Gastroesophageal sphincter (tissue), 4 donors: ENCODE data around the gene TRRAP. TPM values are rescaled to one million over a fixed set of nuclear protein-coding genes. Genes with fewer than 3 reads are reported as not detected.

ENCODE experiments used
- ATAC-seq: fragments of 150-250 bp; one replicate; pipeline ENCODE4 v1.9.1; 2016; ENCODE audit warnings: mild to moderate bottlenecking, moderate library complexity
- H3K27ac ChIP-seq, 4 donors: fragments of 200-600 bp; sonication (generic) in 3 of 4; 1 replicate in 3 of 4; 2 replicates in 1 of 4; pipeline ENCODE4 v1.5.1; 2016 to 2019
- H3K27me3 ChIP-seq: fragments of 200-600 bp; sonication (generic); one replicate; pipeline ENCODE4 v1.5.1; 2019
- H3K36me3 ChIP-seq, 2 donors: fragments of 200-600 bp; sonication (generic); one replicate each; pipeline ENCODE4 v1.5.1; 2019; ENCODE audit warnings: control low read depth in 1 of 2
- H3K4me1 ChIP-seq, 3 donors: fragments of 200-600 bp; sonication (generic); 1 replicate in 2 of 3; 2 replicates in 1 of 3; pipeline ENCODE4 v1.5.1; 2016 to 2019; ENCODE audit warnings: control low read depth in 2 of 3
- H3K4me3 ChIP-seq, 2 donors: fragments of 200-600 bp; sonication (generic); one replicate each; pipeline ENCODE4 v1.5.1; 2019; ENCODE audit warnings: mild to moderate bottlenecking in 1 of 2, moderate library complexity in 1 of 2
- H3K9me3 ChIP-seq, 3 donors: fragments of 200-600 bp; sonication (generic); one replicate each; pipeline ENCODE4 v1.5.1; 2017 to 2019; ENCODE audit warnings: control low read depth in 2 of 3
- CTCF ChIP-seq, 4 experiments: fragments of 200-600 bp in 2 of 4; fragments of 450-650 bp in 2 of 4; sonication (generic) in 1 of 4; IDR thresholded peaks; one replicate each; pipeline ENCODE4 v1.5.1; 2017 to 2019; ENCODE audit warnings: antibody characterized with exemption in 4 of 4, mild to moderate bottlenecking in 2 of 4, moderate library complexity in 2 of 4
- EP300 ChIP-seq: sonication (generic); formaldehyde crosslinking; IDR thresholded peaks from one replicate; pipeline ENCODE4 v1.6.1; 2017; ENCODE audit warnings: antibody characterized with exemption, mild to moderate bottlenecking
- POLR2A ChIP-seq, 2 donors: fragments of 450-650 bp; IDR thresholded peaks; one replicate each; pipeline ENCODE4 v1.6.1; 2017; ENCODE audit warnings: antibody characterized with exemption in 2 of 2, mild to moderate bottlenecking in 2 of 2, moderate library complexity in 1 of 2
- POLR2AphosphoS5 ChIP-seq: sonication (generic); formaldehyde crosslinking; IDR thresholded peaks from one replicate; pipeline ENCODE4 v1.6.1; 2017; ENCODE audit warnings: antibody characterized with exemption
- WGBS, 2 donors: methylation state at CpG; one replicate each; pipeline ENCODE4 v1.1.5; 2018; ENCODE audit warnings: low coverage in 1 of 2; 5-methylcytosine and 5-hydroxymethylcytosine counted together
- total RNA-seq, 4 donors: library from RNA; depleted of rRNA; stranded (reverse); fragments of >200 nt; gene quantifications; one replicate each; pipeline ENCODE4 v1.1.0, GENCODE V29; 2016

The TRRAP gene
- total RNA-seq, 4 donors from 2014 or later, result 19.1 to 34.8 (median 28.4) TPM

- WGBS, 2 donors, result 91 to 95% methylated on average over 5 to 7 of the region's 11 CpGs
- Histone ChIP-seq H3K4me1 (no peaks in the 10 kb centered on the region), H3K27ac (no peak overlapping the region), H3K9me3 (no peaks in the 10 kb centered on the region), H3K4me3 (no peak overlapping the region), H3K27me3 (no peaks in the 10 kb centered on the region), H3K36me3 (peaks cover 0 to 100% of the 10 kb centered on the region in 2 donors)
- no peak for ATAC-seq
- TF ChIP-seq CTCF (IDR thresholded peaks at IDR 0.05) (no peak), EP300 (no peak), POLR2A (IDR thresholded peaks at IDR 0.05) (no peak), POLR2AphosphoS5 (no peak)
These were observed 79.4 kb downstream of the TRRAP start for GRCh38 chr7:98957766-98958165.

- WGBS, 2 donors, result 82 to 100% methylated on average over 1 to 5 of the region's 9 CpGs
- TF ChIP-seq POLR2AphosphoS5 (no peak), POLR2A (IDR thresholded peaks at IDR 0.05) (no peak), EP300 (no peak), CTCF (IDR thresholded peaks at IDR 0.05) (no peak)
- H3K4me1 ChIP-seq, result no peaks in the 10 kb centered on the region
- no peaks in the 10 kb centered on the region for H3K9me3 ChIP-seq
- peaks cover 0 to 100% of the 10 kb centered on the region in 2 donors for H3K36me3 ChIP-seq
- H3K4me3 ChIP-seq, result no peak overlapping the region
- no peaks in the 10 kb centered on the region for H3K27me3 ChIP-seq
- no peak overlapping the region for H3K27ac ChIP-seq
- no peak for ATAC-seq
These were observed 80.6 kb downstream of the TRRAP start for GRCh38 chr7:98958968-98959367.

- Histone ChIP-seq H3K4me1 (no peaks in the 10 kb centered on the region), H3K27me3 (no peaks in the 10 kb centered on the region), H3K4me3 (no peak overlapping the region), H3K36me3 (peaks cover 0 to 100% of the 10 kb centered on the region in 2 donors), H3K9me3 (no peaks in the 10 kb centered on the region), H3K27ac (no peak overlapping the region)
- TF ChIP-seq EP300, result no peak
- TF ChIP-seq POLR2AphosphoS5, result no peak
- TF ChIP-seq CTCF (IDR thresholded peaks at IDR 0.05), result no peak
- no peak for TF ChIP-seq POLR2A (IDR thresholded peaks at IDR 0.05)
- no peak for ATAC-seq
- 100% methylated on average over 1 of the region's 10 CpGs; no CpG with 5 or more reads in 1 of the 2 donors for WGBS, 2 donors
These were observed 85.0 kb downstream of the TRRAP start for GRCh38 chr7:98963305-98963704.

- no peaks in the 10 kb centered on the region for H3K27me3 ChIP-seq
- H3K27ac ChIP-seq, result no peak overlapping the region
- H3K4me1 ChIP-seq, result no peaks in the 10 kb centered on the region
- 90% methylated on average over 5 to 7 of the region's 10 CpGs for WGBS, 2 donors
- peaks cover 0 to 100% of the 10 kb centered on the region in 2 donors for H3K36me3 ChIP-seq
- H3K9me3 ChIP-seq, result no peaks in the 10 kb centered on the region
- TF ChIP-seq EP300 (no peak), CTCF (IDR thresholded peaks at IDR 0.05) (no peak)
- ATAC-seq, result no peak
- no peak overlapping the region for H3K4me3 ChIP-seq
These were observed 86.3 kb downstream of the TRRAP start for GRCh38 chr7:98964596-98964995.

- H3K27me3 ChIP-seq, result no peaks in the 10 kb centered on the region
- 82 to 84% methylated on average over 5 to 14 of the region's 14 CpGs for WGBS, 2 donors
- H3K4me1 ChIP-seq, result no peaks in the 10 kb centered on the region
- H3K4me3 ChIP-seq, result no peak overlapping the region
- TF ChIP-seq POLR2AphosphoS5 (no peak), EP300 (no peak), POLR2A (IDR thresholded peaks at IDR 0.05) (no peak), CTCF (IDR thresholded peaks at IDR 0.05) (no peak)
- no peak overlapping the region for H3K27ac ChIP-seq
- no peak for ATAC-seq
- peaks cover 0 to 100% of the 10 kb centered on the region in 2 donors for H3K36me3 ChIP-seq
- no peaks in the 10 kb centered on the region for H3K9me3 ChIP-seq
These were observed 90.3 kb downstream of the TRRAP start for GRCh38 chr7:98968621-98969020.
